Mesothelial cell of epicardium (in vitro differentiated cells): ENCODE measurements around the gene TBC1D4. TPM values are rescaled to one million over a fixed set of nuclear protein-coding genes. Genes with fewer than 3 reads are reported as not detected.

Experiments used
- DNase-seq, 2 experiments: peaks; one replicate each; pipeline ENCODE4 v3.0.0; 2021; ENCODE audit warnings: low spot score in 2 of 2; ENCODE audit not compliant: unreplicated experiment in 2 of 2
- H3K27ac Mint-ChIP-seq: 2 replicates; pipeline ENCODE4 v1.8.0; 2021; ENCODE audit warnings: mixed read lengths
- H3K27me3 Mint-ChIP-seq: 2 replicates; pipeline ENCODE4 v1.8.0; 2021; ENCODE audit warnings: low read depth, mixed read lengths
- H3K36me3 Mint-ChIP-seq: 2 replicates; pipeline ENCODE4 v1.8.0; 2021; ENCODE audit warnings: mixed read lengths
- H3K4me1 Mint-ChIP-seq: 2 replicates; pipeline ENCODE4 v1.8.0; 2021; ENCODE audit warnings: mixed read lengths
- H3K4me3 Mint-ChIP-seq: 2 replicates; pipeline ENCODE4 v1.8.0; 2021; ENCODE audit warnings: mild to moderate bottlenecking, moderate library complexity, mixed read lengths
- H3K9me3 Mint-ChIP-seq: 2 replicates; pipeline ENCODE4 v1.8.0; 2021; ENCODE audit warnings: mixed read lengths
- total RNA-seq: library from RNA; stranded (reverse); gene quantifications from 3 replicates; pipeline ENCODE4 v1.2.1, GENCODE V29; 2021
- TF ChIP-seq, protein P1 (sequence below): fragments of 200-600 bp; sonication (generic); IDR thresholded peaks from one replicate; pipeline ENCODE4 v1.5.0; 2021; ENCODE audit warnings: antibody characterized with exemption; ENCODE audit not compliant: unreplicated experiment

Gene TBC1D4
- total RNA-seq, 1 donor from 2014 or later = 20.5 TPM

DNA sequence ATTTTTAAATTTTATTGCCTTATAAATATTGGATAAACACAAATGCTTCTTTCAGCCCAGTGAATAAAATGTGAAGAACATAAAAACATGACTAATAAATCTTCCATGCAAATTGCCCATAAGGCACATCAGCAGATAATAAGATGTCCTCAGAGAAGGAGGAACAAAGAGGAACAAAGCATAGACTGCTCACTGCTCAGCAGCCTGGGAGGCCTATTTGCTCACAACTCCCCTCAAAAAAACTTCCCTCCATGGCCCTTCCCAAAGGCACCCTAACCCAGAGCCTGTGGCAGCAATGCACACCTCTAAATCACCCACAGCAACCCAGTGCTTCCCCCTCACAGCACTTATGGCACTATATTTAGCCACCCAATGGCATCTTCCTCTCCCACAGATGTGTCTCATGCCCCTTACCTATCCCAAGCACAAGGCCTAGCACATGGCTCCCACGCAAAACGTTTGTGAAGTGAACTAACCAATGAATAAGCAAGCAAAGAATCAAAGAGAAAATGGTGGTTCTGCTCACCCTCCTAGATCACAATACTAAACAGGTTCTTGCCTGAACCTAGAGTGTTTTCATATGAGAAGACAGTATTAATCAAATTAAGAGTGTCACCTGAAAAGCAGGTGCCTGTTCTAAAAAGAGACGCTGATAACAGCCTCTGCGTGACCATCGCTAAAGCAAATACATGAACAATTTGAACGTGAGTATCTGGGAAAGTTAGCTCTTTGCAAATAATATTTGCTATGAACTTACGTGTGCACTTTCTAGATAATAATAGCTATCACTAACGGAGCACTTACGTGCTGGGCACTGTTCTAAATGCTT lies 96.9 kb downstream of the TBC1D4 start:
- DNase-seq = no peak
- Mint-ChIP-seq H3K9me3 (no peaks in the 10 kb centered on the region), H3K27ac (peak overlapping the region; percentile 91), H3K27me3 (no peaks in the 10 kb centered on the region), H3K4me1 (peaks cover 29% of the 10 kb centered on the region), H3K4me3 (no peak overlapping the region), H3K36me3 (no peaks in the 10 kb centered on the region)
- TF ChIP-seq, protein P1, sequence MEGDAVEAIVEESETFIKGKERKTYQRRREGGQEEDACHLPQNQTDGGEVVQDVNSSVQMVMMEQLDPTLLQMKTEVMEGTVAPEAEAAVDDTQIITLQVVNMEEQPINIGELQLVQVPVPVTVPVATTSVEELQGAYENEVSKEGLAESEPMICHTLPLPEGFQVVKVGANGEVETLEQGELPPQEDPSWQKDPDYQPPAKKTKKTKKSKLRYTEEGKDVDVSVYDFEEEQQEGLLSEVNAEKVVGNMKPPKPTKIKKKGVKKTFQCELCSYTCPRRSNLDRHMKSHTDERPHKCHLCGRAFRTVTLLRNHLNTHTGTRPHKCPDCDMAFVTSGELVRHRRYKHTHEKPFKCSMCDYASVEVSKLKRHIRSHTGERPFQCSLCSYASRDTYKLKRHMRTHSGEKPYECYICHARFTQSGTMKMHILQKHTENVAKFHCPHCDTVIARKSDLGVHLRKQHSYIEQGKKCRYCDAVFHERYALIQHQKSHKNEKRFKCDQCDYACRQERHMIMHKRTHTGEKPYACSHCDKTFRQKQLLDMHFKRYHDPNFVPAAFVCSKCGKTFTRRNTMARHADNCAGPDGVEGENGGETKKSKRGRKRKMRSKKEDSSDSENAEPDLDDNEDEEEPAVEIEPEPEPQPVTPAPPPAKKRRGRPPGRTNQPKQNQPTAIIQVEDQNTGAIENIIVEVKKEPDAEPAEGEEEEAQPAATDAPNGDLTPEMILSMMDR = no peak

DNA sequence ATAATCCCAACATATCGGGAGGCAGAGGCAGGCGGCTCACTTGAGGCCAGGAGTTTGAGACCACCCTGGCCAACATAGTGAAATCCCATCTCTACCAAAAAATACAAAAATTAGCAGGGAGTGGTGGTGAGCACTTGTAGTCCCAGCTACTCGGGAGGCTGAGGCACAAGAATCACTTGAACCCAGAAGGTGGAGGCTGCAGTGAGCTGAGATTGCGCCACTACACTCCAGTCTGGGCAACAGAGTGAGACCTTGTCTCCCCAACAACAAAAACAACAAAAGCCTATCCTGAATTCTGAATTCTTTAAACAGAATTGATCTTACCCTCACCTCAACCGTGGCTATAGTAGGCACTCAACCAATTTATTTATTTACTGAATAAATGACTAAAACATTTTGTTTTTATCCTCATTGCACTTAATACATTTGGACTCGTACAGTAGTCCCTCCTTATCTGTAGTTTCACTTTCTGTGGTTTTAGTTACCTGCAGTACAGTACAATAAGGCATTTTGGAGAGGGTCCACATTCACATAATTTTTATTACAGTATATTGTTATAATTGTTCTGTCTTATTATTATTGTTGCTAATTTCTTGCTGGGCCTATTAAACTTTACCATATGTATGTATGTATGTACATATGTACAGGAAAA lies 98.8 kb downstream of the TBC1D4 start:
- no peak overlapping the region for H3K27ac Mint-ChIP-seq
- no peak for DNase-seq
- peaks cover 32% of the 10 kb centered on the region for H3K4me1 Mint-ChIP-seq
- no peak overlapping the region for H3K4me3 Mint-ChIP-seq
- TF ChIP-seq, protein P1 = no peak
- no peaks in the 10 kb centered on the region for H3K9me3 Mint-ChIP-seq
- H3K27me3 Mint-ChIP-seq = no peaks in the 10 kb centered on the region
- H3K36me3 Mint-ChIP-seq = no peaks in the 10 kb centered on the region

DNA sequence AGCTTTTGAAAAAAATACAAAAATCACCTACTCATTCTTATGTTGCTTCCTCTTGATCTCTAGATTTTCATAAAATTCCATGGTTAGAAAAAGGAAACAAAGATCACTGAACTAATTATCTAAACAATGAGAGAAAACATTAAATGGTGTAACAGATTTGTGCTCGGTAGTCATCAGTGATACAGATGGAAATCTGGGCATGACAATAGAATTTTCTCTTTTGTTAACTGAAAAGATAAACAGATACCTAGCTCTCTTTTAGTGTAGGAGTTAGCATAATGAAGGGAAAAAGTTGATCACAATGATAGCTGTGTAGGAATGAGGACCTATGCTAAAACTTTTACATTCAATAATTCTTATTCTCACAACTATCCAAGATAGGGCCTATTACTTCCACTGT lies 103.7 kb downstream of the TBC1D4 start:
- H3K4me1 Mint-ChIP-seq = peaks cover 19% of the 10 kb centered on the region
- no peak for DNase-seq
- no peak overlapping the region for H3K4me3 Mint-ChIP-seq
- H3K36me3 Mint-ChIP-seq = no peaks in the 10 kb centered on the region
- no peaks in the 10 kb centered on the region for H3K27me3 Mint-ChIP-seq
- TF ChIP-seq, protein P1 = no peak
- no peak overlapping the region for H3K27ac Mint-ChIP-seq
- no peaks in the 10 kb centered on the region for H3K9me3 Mint-ChIP-seq

DNA sequence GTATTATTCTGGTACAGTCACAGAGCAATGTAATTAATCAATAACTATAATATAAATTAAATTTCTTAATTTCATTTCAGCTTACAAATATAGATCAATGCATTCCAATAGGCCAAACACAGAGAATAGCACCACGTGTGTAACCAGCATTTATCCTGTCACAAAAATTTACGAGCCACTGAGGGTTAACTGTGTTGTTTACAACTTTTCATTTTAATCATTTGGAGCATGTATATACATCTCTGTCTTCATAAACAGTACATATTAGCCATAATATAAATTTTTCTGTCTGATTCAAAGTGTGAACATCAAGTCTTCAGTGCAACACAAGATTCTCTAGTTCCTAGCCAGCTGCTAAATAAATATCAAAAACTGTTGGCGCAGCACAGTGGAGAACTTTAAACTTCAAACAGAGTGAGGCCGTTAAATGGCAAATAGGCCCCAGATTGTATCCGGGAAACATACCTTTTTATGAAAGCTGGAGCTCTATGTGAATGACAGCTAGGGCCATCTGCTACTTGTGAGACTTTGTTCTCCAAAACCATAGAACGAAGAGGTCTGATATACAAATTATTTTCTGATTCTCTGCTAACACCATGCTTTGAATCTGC lies 105.1 kb downstream of the TBC1D4 start:
- Mint-ChIP-seq H3K4me3 (no peak overlapping the region), H3K9me3 (no peaks in the 10 kb centered on the region), H3K27ac (no peak overlapping the region), H3K27me3 (no peaks in the 10 kb centered on the region), H3K36me3 (no peaks in the 10 kb centered on the region), H3K4me1 (peaks cover 21% of the 10 kb centered on the region)
- TF ChIP-seq, protein P1 = no peak
- DNase-seq = no peak

DNA sequence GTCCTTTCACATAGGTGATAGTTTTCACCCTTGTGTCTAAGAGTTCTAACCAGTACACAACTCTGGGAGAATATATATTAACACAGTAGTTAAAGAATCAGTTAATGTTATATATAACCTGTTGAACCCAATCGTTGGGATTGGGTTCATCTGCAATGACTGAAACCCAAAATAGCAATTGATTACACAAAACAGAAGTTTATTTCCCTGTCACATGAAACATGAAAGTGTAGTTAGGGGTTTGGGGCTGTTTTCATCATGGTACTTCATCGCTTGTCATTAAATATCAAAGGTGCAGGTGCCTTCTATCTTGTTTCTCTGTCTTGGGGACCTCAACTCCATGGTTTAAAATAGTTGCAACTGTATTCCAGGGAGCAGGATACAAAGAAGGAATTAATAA lies 106.6 kb downstream of the TBC1D4 start:
- Mint-ChIP-seq H3K36me3 (no peaks in the 10 kb centered on the region), H3K9me3 (no peaks in the 10 kb centered on the region), H3K4me1 (peaks cover 20% of the 10 kb centered on the region), H3K27me3 (no peaks in the 10 kb centered on the region), H3K27ac (no peak overlapping the region), H3K4me3 (no peak overlapping the region)
- TF ChIP-seq, protein P1 = no peak
- DNase-seq = no peak
